ENCODE measurements around the gene TTLL6.

DNA sequence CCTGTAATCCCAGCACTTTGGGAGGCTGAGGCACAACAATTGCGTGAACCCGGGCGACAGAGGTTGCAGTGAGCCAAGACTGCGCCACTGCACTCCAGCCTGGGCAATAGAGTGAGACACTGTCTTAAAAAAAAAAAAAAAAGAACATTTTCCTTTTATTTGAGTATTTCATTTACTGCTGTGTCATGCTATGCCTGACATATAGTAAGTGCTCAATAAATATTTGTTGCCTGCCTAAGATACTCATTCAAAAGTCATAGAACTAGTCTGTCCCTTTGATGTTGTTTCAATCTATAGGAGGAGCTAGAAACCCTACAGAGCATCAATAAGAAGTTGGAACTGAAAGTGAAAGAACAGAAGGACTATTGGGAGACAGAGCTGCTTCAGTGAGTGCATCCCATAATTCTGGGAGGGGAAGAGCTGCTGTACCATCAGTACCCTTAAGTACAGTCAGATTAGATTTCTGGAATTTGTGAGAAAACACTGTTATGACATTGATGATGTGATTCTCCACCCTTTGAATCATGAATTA, 33.8 kb upstream of the TTLL6 start:
- TF ChIP-seq, protein P1, sequence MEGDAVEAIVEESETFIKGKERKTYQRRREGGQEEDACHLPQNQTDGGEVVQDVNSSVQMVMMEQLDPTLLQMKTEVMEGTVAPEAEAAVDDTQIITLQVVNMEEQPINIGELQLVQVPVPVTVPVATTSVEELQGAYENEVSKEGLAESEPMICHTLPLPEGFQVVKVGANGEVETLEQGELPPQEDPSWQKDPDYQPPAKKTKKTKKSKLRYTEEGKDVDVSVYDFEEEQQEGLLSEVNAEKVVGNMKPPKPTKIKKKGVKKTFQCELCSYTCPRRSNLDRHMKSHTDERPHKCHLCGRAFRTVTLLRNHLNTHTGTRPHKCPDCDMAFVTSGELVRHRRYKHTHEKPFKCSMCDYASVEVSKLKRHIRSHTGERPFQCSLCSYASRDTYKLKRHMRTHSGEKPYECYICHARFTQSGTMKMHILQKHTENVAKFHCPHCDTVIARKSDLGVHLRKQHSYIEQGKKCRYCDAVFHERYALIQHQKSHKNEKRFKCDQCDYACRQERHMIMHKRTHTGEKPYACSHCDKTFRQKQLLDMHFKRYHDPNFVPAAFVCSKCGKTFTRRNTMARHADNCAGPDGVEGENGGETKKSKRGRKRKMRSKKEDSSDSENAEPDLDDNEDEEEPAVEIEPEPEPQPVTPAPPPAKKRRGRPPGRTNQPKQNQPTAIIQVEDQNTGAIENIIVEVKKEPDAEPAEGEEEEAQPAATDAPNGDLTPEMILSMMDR (IDR thresholded peaks at IDR 0.05): no peak
- TF ChIP-seq EZH2phosphoT487 (IDR thresholded peaks at IDR 0.05): no peak
- TF ChIP-seq EZH2 (IDR thresholded peaks at IDR 0.05): no peak
